CD4-positive, CD25-positive, alpha-beta regulatory T cell (primary cell): ENCODE results near the gene CENPL. TPM values are rescaled to one million over a fixed set of nuclear protein-coding genes. Genes with fewer than 3 reads are reported as not detected.

Experiments
- ATAC-seq, 2 donors: fragments of 150-1000 bp; cut with Tn5 transposase; one replicate each; pipeline ENCODE4 v1.10.0; 2021; ENCODE audit warnings: low read depth in 2 of 2, moderate number of reproducible peaks in 2 of 2, moderate library complexity in 1 of 2
- DNase-seq, 3 donors: peaks; one replicate each; pipeline versions ENCODE4 v3.0.0 to v3.0.0-alpha.2; 2012 to 2022; ENCODE audit warnings: mixed read lengths in 1 of 3
- H3K27ac ChIP-seq: one replicate; pipeline ENCODE4 v1.7.0; 2013; ENCODE audit warnings: mild to moderate bottlenecking, low read length; ENCODE audit not compliant: insufficient read depth, poor library complexity, severe bottlenecking
- H3K27me3 ChIP-seq: one replicate; pipeline ENCODE4 v1.7.0; 2013; ENCODE audit warnings: low read length; ENCODE audit not compliant: control insufficient read depth, insufficient read depth
- H3K36me3 ChIP-seq: one replicate; pipeline ENCODE4 v1.7.0; 2013; ENCODE audit warnings: mild to moderate bottlenecking, low read length, moderate library complexity; ENCODE audit not compliant: control insufficient read depth, insufficient read depth
- H3K4me1 ChIP-seq: 2 replicates; pipeline ENCODE4 v1.7.0; 2013; ENCODE audit warnings: mild to moderate bottlenecking, low read length; ENCODE audit not compliant: insufficient read depth, control insufficient read depth, poor library complexity, severe bottlenecking
- H3K4me3 ChIP-seq: one replicate; pipeline ENCODE4 v1.7.0; 2013; ENCODE audit warnings: low read depth, mild to moderate bottlenecking, low read length, moderate library complexity
- H3K9me3 ChIP-seq, 2 experiments: 1 replicate in 1 of 2; 2 replicates in 1 of 2; pipeline ENCODE4 v1.7.0; 2013; ENCODE audit warnings: low read length in 2 of 2, mild to moderate bottlenecking in 1 of 2, moderate library complexity in 1 of 2; ENCODE audit not compliant: control insufficient read depth in 2 of 2
- H3K27ac Mint-ChIP-seq, 3 donors: one replicate each; pipeline ENCODE4 v1.8.0; 2020 to 2022; ENCODE audit warnings: mild to moderate bottlenecking in 3 of 3, mixed read lengths in 3 of 3, moderate library complexity in 2 of 3
- H3K27me3 Mint-ChIP-seq: one replicate; pipeline ENCODE4 v1.8.0; 2022; ENCODE audit warnings: mild to moderate bottlenecking, mixed read lengths
- H3K36me3 Mint-ChIP-seq: one replicate; pipeline ENCODE4 v1.8.0; 2020; ENCODE audit warnings: mixed read lengths
- H3K4me1 Mint-ChIP-seq, 4 donors: one replicate each; pipeline ENCODE4 v1.8.0; 2020 to 2022; ENCODE audit warnings: mixed read lengths in 4 of 4, mild to moderate bottlenecking in 1 of 4
- H3K4me3 Mint-ChIP-seq, 4 donors: one replicate each; pipeline ENCODE4 v1.8.0; 2020 to 2022; ENCODE audit warnings: mild to moderate bottlenecking in 4 of 4, mixed read lengths in 4 of 4, moderate library complexity in 3 of 4
- H3K9me3 Mint-ChIP-seq, 7 donors: one replicate each; pipeline ENCODE4 v1.8.0; 2020 to 2022; ENCODE audit warnings: mixed read lengths in 7 of 7, mild to moderate bottlenecking in 3 of 7, moderate library complexity in 2 of 7
- polyA plus RNA-seq, 4 donors: library from polyadenylated mRNA; unstranded; fragments of 300-500 nt; fragmentation: Illumina TruSeq; gene quantifications; one replicate each; pipeline ENCODE4 v1.2.3, GENCODE V29; 2021
- total RNA-seq: library from RNA; stranded (reverse); gene quantifications from one replicate; pipeline ENCODE4 v1.2.3, GENCODE V29; 2022

CENPL gene
- 10.2 TPM for total RNA-seq
- polyA plus RNA-seq, result 10 to 100 TPM in 1 of 4 donors, 1 to 10 TPM in 3; 6.7 to 10.0 (median 8.0) TPM

- Histone ChIP-seq H3K4me3 (peak within 1 kb of the TSS; percentile 99), H3K36me3 (peaks cover 3% of the 10 kb centered on the region), H3K4me1 (peaks cover 29% of the 10 kb centered on the region), H3K27me3 (no peaks in the 10 kb centered on the region), H3K27ac (peak within 1 kb of the TSS; percentile 93), H3K9me3 (no peaks in the 10 kb centered on the region)
- Mint-ChIP-seq H3K27me3 (no peaks in the 10 kb centered on the region), H3K4me3 (peak within 1 kb of the TSS; percentile 93 to 96 (median 94)), H3K36me3 (peaks cover 9% of the 10 kb centered on the region), H3K27ac (peak within 1 kb of the TSS; percentile 95 to 98 (median 97)), H3K9me3 (peaks cover 0 to 2% (median 0%) of the 10 kb centered on the region in 7 donors), H3K4me1 (peaks cover 35 to 73% (median 48%) of the 10 kb centered on the region in 4 donors)
- DNase-seq (peak; percentile 88 to 98 (median 93)), ATAC-seq (peak; percentile 90 to 92)
Measured at GRCh38 chr1:173824315-173825081, at the start of gene CENPL, which contains the start of gene DARS2. CENPL (minus strand) TSS chr1:173824883; CDS start chr1:173811299, 13,584 bp downstream. DARS2 (plus strand) TSS chr1:173824673; CDS start chr1:173825230, 557 bp downstream.

- H3K27ac Mint-ChIP-seq, result peak overlapping the region; percentile 94 to 97 (median 95)
- peaks cover 23 to 63% (median 40%) of the 10 kb centered on the region in 4 donors for H3K4me1 Mint-ChIP-seq
Measured at GRCh38 chr1:173871500-173871899, 46.8 kb upstream of the CENPL start.

GRCh38 chr1:173871091-173871490, 46.4 kb upstream of the CENPL start:
- H3K27ac ChIP-seq, result peak overlapping the region; percentile 98
- no peaks in the 10 kb centered on the region for H3K9me3 ChIP-seq
- Mint-ChIP-seq H3K9me3 (no peaks in the 10 kb centered on the region), H3K27me3 (peaks cover 8% of the 10 kb centered on the region), H3K4me1 (peaks cover 24 to 67% (median 44%) of the 10 kb centered on the region in 4 donors), H3K4me3 (peak overlapping the region; percentile 70 to 94 (median 88)), H3K36me3 (peaks cover 31% of the 10 kb centered on the region), H3K27ac (peak overlapping the region; percentile 94 to 97 (median 95))
- ATAC-seq (no peak), DNase-seq (no peak)
- H3K27me3 ChIP-seq, result no peaks in the 10 kb centered on the region
- H3K36me3 ChIP-seq, result peaks cover 23% of the 10 kb centered on the region
- H3K4me3 ChIP-seq, result peak overlapping the region; percentile 83
- peaks cover 57% of the 10 kb centered on the region for H3K4me1 ChIP-seq

More at GRCh38 chr1:173871500-173871899, 46.8 kb upstream of the CENPL start:
- no peaks in the 10 kb centered on the region for H3K9me3 ChIP-seq
- H3K27me3 Mint-ChIP-seq, result peaks cover 7% of the 10 kb centered on the region
- ATAC-seq (no peak), DNase-seq (no peak)
- H3K27me3 ChIP-seq, result no peaks in the 10 kb centered on the region
- peak overlapping the region; percentile 83 for H3K4me3 ChIP-seq
- H3K9me3 Mint-ChIP-seq, result no peaks in the 10 kb centered on the region
- peak overlapping the region; percentile 98 for H3K27ac ChIP-seq
- H3K36me3 Mint-ChIP-seq, result peaks cover 29% of the 10 kb centered on the region
- peaks cover 53% of the 10 kb centered on the region for H3K4me1 ChIP-seq
- H3K36me3 ChIP-seq, result peaks cover 25% of the 10 kb centered on the region
- H3K4me3 Mint-ChIP-seq, result peak overlapping the region; percentile 24 to 94 (median 82)

- peak overlapping the region; percentile 70 to 94 (median 88) for H3K4me3 Mint-ChIP-seq
- H3K36me3 Mint-ChIP-seq, result peaks cover 32% of the 10 kb centered on the region
- H3K4me1 Mint-ChIP-seq, result peaks cover 22 to 70% (median 50%) of the 10 kb centered on the region in 4 donors
- peak overlapping the region; percentile 94 to 97 (median 95) for H3K27ac Mint-ChIP-seq
- DNase-seq (peak; percentile 20 to 79 (median 53)), ATAC-seq (no peak)
- Histone ChIP-seq H3K4me3 (peak overlapping the region; percentile 83), H3K4me1 (peaks cover 63% of the 10 kb centered on the region), H3K27ac (peak overlapping the region; percentile 98), H3K9me3 (no peaks in the 10 kb centered on the region), H3K27me3 (no peaks in the 10 kb centered on the region), H3K36me3 (peaks cover 24% of the 10 kb centered on the region)
- no peaks in the 10 kb centered on the region for H3K9me3 Mint-ChIP-seq
- peaks cover 8% of the 10 kb centered on the region for H3K27me3 Mint-ChIP-seq
Measured at GRCh38 chr1:173870252-173871075, 45.8 kb upstream of the CENPL start.

- Histone ChIP-seq H3K4me3 (peak overlapping the region; percentile 83), H3K27ac (peak overlapping the region; percentile 98), H3K9me3 (no peaks in the 10 kb centered on the region), H3K27me3 (no peaks in the 10 kb centered on the region), H3K4me1 (peaks cover 76% of the 10 kb centered on the region), H3K36me3 (peaks cover 32% of the 10 kb centered on the region)
- Mint-ChIP-seq H3K9me3 (no peaks in the 10 kb centered on the region), H3K4me1 (peaks cover 26 to 79% (median 63%) of the 10 kb centered on the region in 4 donors), H3K36me3 (peaks cover 38% of the 10 kb centered on the region), H3K4me3 (peak overlapping the region; percentile 90 to 99 (median 94)), H3K27ac (peak overlapping the region; percentile 68 to 97 (median 91)), H3K27me3 (peaks cover 8% of the 10 kb centered on the region)
- DNase-seq (no peak), ATAC-seq (no peak)
Measured at GRCh38 chr1:173869021-173869359, 44.3 kb upstream of the CENPL start.

- no peaks in the 10 kb centered on the region for H3K9me3 Mint-ChIP-seq
- peaks cover 34% of the 10 kb centered on the region for H3K36me3 ChIP-seq
- H3K27ac ChIP-seq, result peak within 1 kb of the TSS; percentile 98
- DNase-seq (peak; percentile 84 to 95 (median 86)), ATAC-seq (peak; percentile 57 to 60)
- peaks cover 40% of the 10 kb centered on the region for H3K36me3 Mint-ChIP-seq
- no peaks in the 10 kb centered on the region for H3K27me3 ChIP-seq
- H3K27ac Mint-ChIP-seq, result peak within 1 kb of the TSS; percentile 95 to 97 (median 97)
- peak within 1 kb of the TSS; percentile 94 for H3K4me3 ChIP-seq
- H3K27me3 Mint-ChIP-seq, result peaks cover 8% of the 10 kb centered on the region
- H3K4me1 Mint-ChIP-seq, result peaks cover 26 to 83% (median 67%) of the 10 kb centered on the region in 4 donors
- H3K9me3 ChIP-seq, result no peaks in the 10 kb centered on the region
- peak within 1 kb of the TSS; percentile 90 to 99 (median 94) for H3K4me3 Mint-ChIP-seq
- peaks cover 78% of the 10 kb centered on the region for H3K4me1 ChIP-seq
Measured at GRCh38 chr1:173868266-173869020, 43.8 kb upstream of the CENPL start, which contains the start of gene ZBTB37. ZBTB37 (plus strand) TSS chr1:173868380; CDS start chr1:173870226, 1,846 bp downstream.
